DOHH2 (cell line): ENCODE data around the gene FRMD3.

Experiments used
- H3F3A ChIP-seq: fragments of 200-600 bp; sonication (generic), shearing (Covaris generic); 2 replicates; pipeline ENCODE4 v1.6.0; 2016; ENCODE audit warnings: antibody characterized with exemption, mild to moderate bottlenecking; ENCODE audit not compliant: control insufficient read depth, insufficient read depth
- H3K27ac ChIP-seq: fragments of 200-600 bp; sonication (generic); 2 replicates; pipeline ENCODE4 v1.5.1; 2014; ENCODE audit warnings: low read depth, mild to moderate bottlenecking, low read length, moderate library complexity
- H3K27me3 ChIP-seq: fragments of 200-600 bp; sonication (generic); 2 replicates; pipeline ENCODE4 v1.6.1; 2014; ENCODE audit warnings: mild to moderate bottlenecking, low read length, mixed read lengths; ENCODE audit not compliant: control insufficient read depth
- H3K36me3 ChIP-seq: fragments of 200-600 bp; sonication (generic); 2 replicates; pipeline ENCODE4 v1.6.1; 2014; ENCODE audit warnings: mild to moderate bottlenecking, low read length, moderate library complexity, mixed read lengths; ENCODE audit not compliant: control insufficient read depth
- H3K4me1 ChIP-seq: fragments of 200-600 bp; sonication (generic); 2 replicates; pipeline ENCODE4 v1.6.1; 2014; ENCODE audit warnings: mild to moderate bottlenecking, low read length, mixed read lengths; ENCODE audit not compliant: control insufficient read depth
- H3K4me2 ChIP-seq: fragments of 200-600 bp; sonication (generic); 2 replicates; pipeline ENCODE4 v1.6.0; 2014; ENCODE audit warnings: mild to moderate bottlenecking, low read length, moderate library complexity
- H3K4me3 ChIP-seq: fragments of 200-600 bp; sonication (generic); 2 replicates; pipeline ENCODE4 v1.5.1; 2014; ENCODE audit warnings: mild to moderate bottlenecking, low read length, mixed read lengths
- H3K79me2 ChIP-seq: fragments of 200-600 bp; sonication (generic); 2 replicates; pipeline ENCODE4 v1.6.1; 2014; ENCODE audit warnings: mild to moderate bottlenecking, low read length, mixed read lengths; ENCODE audit not compliant: control insufficient read depth
- H3K9me2 ChIP-seq: fragments of 200-600 bp; sonication (generic); replicated peaks from 2 replicates; pipeline ENCODE4 v1.6.1; 2014; ENCODE audit warnings: mild to moderate bottlenecking, low read length, mixed read lengths; ENCODE audit not compliant: control insufficient read depth
- H3K9me3 ChIP-seq: fragments of 200-600 bp; sonication (generic); 2 replicates; pipeline ENCODE4 v1.6.1; 2014; ENCODE audit warnings: antibody characterized with exemption, low read length, mixed read lengths; ENCODE audit not compliant: control insufficient read depth, insufficient read depth
- H4K20me1 ChIP-seq: fragments of 200-600 bp; sonication (generic); 2 replicates; pipeline ENCODE4 v1.6.0; 2014; ENCODE audit warnings: low read depth, mild to moderate bottlenecking, antibody characterized with exemption, low read length, moderate library complexity; ENCODE audit not compliant: control insufficient read depth, insufficient read depth
- CTCF ChIP-seq: fragments of 200-600 bp; sonication (generic); IDR thresholded peaks from one replicate; pipeline ENCODE4 v1.5.1; 2014; ENCODE audit warnings: antibody characterized with exemption, mild to moderate bottlenecking, low read depth, low read length; ENCODE audit not compliant: poor library complexity, severe bottlenecking
- EZH2phosphoT487 ChIP-seq: fragments of 200-600 bp; sonication (generic); IDR thresholded peaks from 2 replicates; pipeline ENCODE4 v1.6.1; 2017; ENCODE audit warnings: borderline replicate concordance, mild to moderate bottlenecking, antibody characterized with exemption, low read length, moderate library complexity, mixed read lengths

FRMD3 gene

GRCh38 chr9:83238871-83239640 is 299.1 kb downstream of the FRMD3 start:
- Histone ChIP-seq H3K27me3 (no peaks in the 10 kb centered on the region), H3K9me2 (no peaks in the 10 kb centered on the region), H3K9me3 (no peaks in the 10 kb centered on the region), H4K20me1 (no peaks in the 10 kb centered on the region), H3K4me3 (no peak overlapping the region), H3K27ac (no peak overlapping the region), H3K36me3 (no peaks in the 10 kb centered on the region), H3F3A (no peaks in the 10 kb centered on the region), H3K79me2 (no peaks in the 10 kb centered on the region), H3K4me1 (no peaks in the 10 kb centered on the region), H3K4me2 (no peak overlapping the region)
- TF ChIP-seq CTCF (no peak), EZH2phosphoT487 (no peak)

- no peak for TF ChIP-seq CTCF
- Histone ChIP-seq H3K79me2 (no peaks in the 10 kb centered on the region), H3K9me2 (no peaks in the 10 kb centered on the region), H3K9me3 (no peaks in the 10 kb centered on the region), H3K4me2 (no peak overlapping the region), H4K20me1 (no peaks in the 10 kb centered on the region), H3K27ac (no peak overlapping the region), H3K4me3 (no peak overlapping the region), H3K4me1 (no peaks in the 10 kb centered on the region), H3K27me3 (no peaks in the 10 kb centered on the region), H3F3A (no peaks in the 10 kb centered on the region), H3K36me3 (no peaks in the 10 kb centered on the region)
Measured at GRCh38 chr9:83236029-83236696, 302.0 kb downstream of the FRMD3 start.

GRCh38 chr9:83235526-83235925 is 302.7 kb downstream of the FRMD3 start:
- Histone ChIP-seq H4K20me1 (no peaks in the 10 kb centered on the region), H3K27me3 (no peaks in the 10 kb centered on the region), H3K4me2 (no peak overlapping the region), H3K79me2 (no peaks in the 10 kb centered on the region), H3F3A (no peaks in the 10 kb centered on the region), H3K9me3 (no peaks in the 10 kb centered on the region), H3K4me3 (no peak overlapping the region), H3K4me1 (no peaks in the 10 kb centered on the region), H3K27ac (no peak overlapping the region), H3K36me3 (no peaks in the 10 kb centered on the region), H3K9me2 (no peaks in the 10 kb centered on the region)
- TF ChIP-seq CTCF = no peak
- no peak for TF ChIP-seq EZH2phosphoT487
